GM12874 (cell line): ENCODE data around the gene PAXX.

Experiments used
- CTCF ChIP-seq: IDR thresholded peaks from 2 replicates; pipeline ENCODE4 v1.5.1; 2011; ENCODE audit warnings: low read depth, mild to moderate bottlenecking, control low read depth, low read length, moderate library complexity; ENCODE audit not compliant: insufficient read depth

The PAXX gene

GRCh38 chr9:137017071-137017470, 24.8 kb downstream of the PAXX start:
- no peak for TF ChIP-seq CTCF

- no peak for TF ChIP-seq CTCF
Observed at GRCh38 chr9:137017791-137018497, 25.7 kb downstream of the PAXX start.

- TF ChIP-seq CTCF: no peak
Observed at GRCh38 chr9:137018761-137019559, 26.7 kb downstream of the PAXX start.

GRCh38 chr9:137019891-137020683, 27.9 kb downstream of the PAXX start:
- no peak for TF ChIP-seq CTCF

- TF ChIP-seq CTCF: no peak
Observed at GRCh38 chr9:137020771-137021567, 28.7 kb downstream of the PAXX start.

- no peak for TF ChIP-seq CTCF
Observed at GRCh38 chr9:137021568-137021978, 29.4 kb downstream of the PAXX start.
